HG02973 (cell line): ENCODE measurements around the gene ITPK1.

ENCODE experiments used
- ATAC-seq: cut with Tn5 transposase; IDR thresholded peaks from one replicate; pipeline ENCODE4 v1.9.1; 2021; ENCODE audit warnings: moderate library complexity; ENCODE audit not compliant: unreplicated experiment

The ITPK1 gene

GRCh38 chr14:93030761-93031160 is 85.0 kb downstream of the ITPK1 start:
- no peak for ATAC-seq

GRCh38 chr14:93029911-93030508 is 85.7 kb downstream of the ITPK1 start:
- no peak for ATAC-seq

GRCh38 chr14:93029417-93029816 is 86.3 kb downstream of the ITPK1 start:
- ATAC-seq = no peak

GRCh38 chr14:93028724-93029076 is 87.0 kb downstream of the ITPK1 start:
- no peak for ATAC-seq

GRCh38 chr14:93027810-93028723 is 87.7 kb downstream of the ITPK1 start:
- ATAC-seq = no peak

- ATAC-seq = no peak
Measured at GRCh38 chr14:93026339-93026738, 89.4 kb downstream of the ITPK1 start.

- no peak for ATAC-seq
Measured at GRCh38 chr14:93025055-93025454, 90.7 kb downstream of the ITPK1 start.

- ATAC-seq = no peak
Measured at GRCh38 chr14:93024493-93024892, 91.2 kb downstream of the ITPK1 start.

- no peak for ATAC-seq
Measured at GRCh38 chr14:93023802-93024434, 91.8 kb downstream of the ITPK1 start.

- ATAC-seq = no peak
Measured at GRCh38 chr14:93023039-93023438, 92.7 kb downstream of the ITPK1 start.

- ATAC-seq = no peak
Measured at GRCh38 chr14:93019970-93020369, 95.8 kb downstream of the ITPK1 start.

GRCh38 chr14:93019367-93019843 is 96.3 kb downstream of the ITPK1 start:
- ATAC-seq = no peak

GRCh38 chr14:93018366-93018765 is 97.4 kb downstream of the ITPK1 start:
- no peak for ATAC-seq

GRCh38 chr14:93017898-93018297 is 97.8 kb downstream of the ITPK1 start:
- ATAC-seq = no peak

GRCh38 chr14:93017301-93017797 is 98.4 kb downstream of the ITPK1 start:
- no peak for ATAC-seq

GRCh38 chr14:93016275-93016845 is 99.4 kb downstream of the ITPK1 start:
- no peak for ATAC-seq

- ATAC-seq = no peak
Measured at GRCh38 chr14:93015505-93015904, 100.2 kb downstream of the ITPK1 start.

- ATAC-seq = no peak
Measured at GRCh38 chr14:93015064-93015463, 100.7 kb downstream of the ITPK1 start.

- no peak for ATAC-seq
Measured at GRCh38 chr14:93014058-93015023, 101.4 kb downstream of the ITPK1 start.
